ENCODE measurements around the gene TEPSIN. TPM values are rescaled to one million over a fixed set of nuclear protein-coding genes. Genes with fewer than 3 reads are reported as not detected.

TEPSIN gene
- total and polyA plus RNA-seq, 7 donors, result 10.9 to 22.1 (median 12.5) TPM

GRCh38 chr17:81243333-81243664, 4.4 kb upstream of the TEPSIN start:
- intact Hi-C loops (cut with DNase I), result loop anchor here in 1 of 2 donors (10.0 kb wide), 1 partner anchor 218 kb away; no protein-coding TSS in a partner anchor
- DNase-seq (no peak), ATAC-seq (no peak)
- Histone ChIP-seq H3K27ac (no peak overlapping the region), H3K9me3 (no peaks in the 10 kb centered on the region), H3K4me1 (peaks cover 10% of the 10 kb centered on the region), H3K36me3 (ENCODE audit: insufficient read depth in 1 of 2, low read depth in 1 of 2) (peaks cover 0 to 9% of the 10 kb centered on the region in 2 donors), H3K4me3 (no peak overlapping the region), H3K27me3 (ENCODE audit: insufficient read depth in 3 of 3, low read length in 2 of 3) (no peaks in the 10 kb centered on the region)
- 73 to 76% (median 76%) methylated on average over 10 of the region's 10 CpGs for WGBS, 3 donors
- no peak for TF ChIP-seq CTCF (IDR thresholded peaks at IDR 0.05)

GRCh38 chr17:81242421-81243332, 3.8 kb upstream of the TEPSIN start:
- 76 to 84% (median 78%) methylated on average over 29 to 33 of the region's 33 CpGs for WGBS, 3 donors
- TF ChIP-seq CTCF (IDR thresholded peaks at IDR 0.05), result no peak
- ATAC-seq (no peak), DNase-seq (no peak)
- peaks cover 15% of the 10 kb centered on the region for H3K4me1 ChIP-seq
- no peaks in the 10 kb centered on the region for H3K27me3 ChIP-seq (ENCODE audit: insufficient read depth in 3 of 3, low read length in 2 of 3)
- no peaks in the 10 kb centered on the region for H3K9me3 ChIP-seq
- intact Hi-C loops (cut with DNase I), result loop anchor here (1.0 to 10.0 kb wide), 2 partner anchors 100 to 218 kb away; no protein-coding TSS in a partner anchor
- H3K4me3 ChIP-seq, result no peak overlapping the region
- H3K36me3 ChIP-seq (ENCODE audit: insufficient read depth in 1 of 2, low read depth in 1 of 2), result peaks cover 0 to 9% of the 10 kb centered on the region in 2 donors
- H3K27ac ChIP-seq, result no peak overlapping the region

DNA sequence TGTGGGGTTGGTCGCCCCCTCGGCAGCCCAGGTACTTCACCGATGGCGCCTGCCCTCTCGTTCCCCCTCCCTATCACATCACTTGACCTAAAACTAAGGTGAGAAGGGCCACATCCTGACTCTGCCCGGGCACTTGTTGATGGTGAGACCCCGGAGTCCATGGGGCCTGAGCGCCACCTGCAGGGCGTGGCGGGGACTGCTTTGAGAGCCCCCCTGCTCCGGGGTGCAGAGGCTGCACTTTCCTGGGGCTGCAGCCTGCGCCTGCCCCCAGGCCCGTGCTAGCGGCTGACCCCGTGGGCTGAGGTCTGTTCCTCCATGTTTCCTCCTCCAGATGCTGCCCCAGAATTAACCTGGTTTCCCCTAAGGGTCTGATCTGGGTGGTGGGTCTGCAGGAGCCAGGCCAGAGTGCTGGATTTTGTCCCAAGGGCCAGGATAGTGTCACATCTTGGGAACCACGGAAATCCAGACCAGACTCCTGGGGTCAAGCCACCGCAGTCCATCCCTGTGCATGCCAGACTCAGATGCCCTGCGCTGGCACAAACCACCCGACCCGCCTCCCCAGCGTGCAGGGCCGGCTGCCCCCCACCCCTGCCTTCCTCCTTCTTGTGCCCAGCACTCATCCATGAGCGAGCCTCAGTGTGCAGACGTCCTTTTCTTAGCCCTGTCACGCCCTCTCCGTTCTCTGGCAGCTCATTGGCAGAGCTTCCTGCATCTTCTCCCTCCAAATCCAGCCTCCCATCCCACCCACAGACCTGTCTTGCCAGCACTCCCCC, 3.0 kb upstream of the TEPSIN start:
- peak in 3 of 4 donors; percentile 16 to 41 (median 36) for ATAC-seq
- intact Hi-C loops (cut with DNase I), result loop anchor here (1.0 to 10.0 kb wide), 2 partner anchors 100 to 217 kb away; no protein-coding TSS in a partner anchor
- peak; percentile 62 to 84 for DNase-seq
- peaks cover 0 to 9% of the 10 kb centered on the region in 2 donors for H3K36me3 ChIP-seq (ENCODE audit: insufficient read depth in 1 of 2, low read depth in 1 of 2)
- no peaks in the 10 kb centered on the region for H3K9me3 ChIP-seq
- WGBS, 3 donors, result 38 to 49% (median 46%) methylated on average over 26 of the region's 26 CpGs
- H3K4me3 ChIP-seq, result no peak overlapping the region
- H3K27me3 ChIP-seq (ENCODE audit: insufficient read depth in 3 of 3, low read length in 2 of 3), result no peaks in the 10 kb centered on the region
- peak; percentile 77 for TF ChIP-seq CTCF (IDR thresholded peaks at IDR 0.05)
- peaks cover 20% of the 10 kb centered on the region for H3K4me1 ChIP-seq
- no peak overlapping the region for H3K27ac ChIP-seq

DNA sequence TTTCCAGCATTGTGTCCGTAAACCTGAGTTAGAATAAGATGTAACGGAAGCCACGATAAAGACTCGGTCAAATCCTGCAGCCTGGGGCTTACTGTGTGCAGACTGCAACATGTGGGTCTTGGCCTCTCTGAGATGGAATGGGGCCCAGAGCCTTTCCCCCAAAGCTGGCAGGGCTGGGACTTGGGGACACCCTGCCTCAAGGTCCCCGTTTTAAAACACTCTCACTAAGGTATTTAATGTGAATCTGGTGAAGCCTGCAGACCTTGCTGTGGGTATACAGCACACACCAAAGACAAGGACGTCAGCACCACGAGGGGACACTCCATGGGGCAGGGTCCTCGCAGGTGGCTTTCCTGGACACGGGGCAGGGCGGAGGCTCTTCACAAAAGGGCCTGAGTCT, 2.3 kb upstream of the TEPSIN start:
- peaks cover 0 to 12% of the 10 kb centered on the region in 2 donors for H3K36me3 ChIP-seq (ENCODE audit: insufficient read depth in 1 of 2, low read depth in 1 of 2)
- ATAC-seq (no peak), DNase-seq (no peak)
- no peaks in the 10 kb centered on the region for H3K27me3 ChIP-seq (ENCODE audit: insufficient read depth in 3 of 3, low read length in 2 of 3)
- H3K4me1 ChIP-seq, result peaks cover 20% of the 10 kb centered on the region
- 86 to 87% (median 87%) methylated on average over 10 of the region's 10 CpGs for WGBS, 3 donors
- H3K27ac ChIP-seq, result no peak overlapping the region
- H3K4me3 ChIP-seq, result no peak overlapping the region
- no peaks in the 10 kb centered on the region for H3K9me3 ChIP-seq
- intact Hi-C loops (cut with DNase I), result loop anchor here in 1 of 2 donors (1.0 to 10.0 kb wide), 2 partner anchors 99 to 216 kb away; no protein-coding TSS in a partner anchor
- TF ChIP-seq CTCF (IDR thresholded peaks at IDR 0.05), result no peak

Measured in psoas muscle (tissue), 8 donors.